Measurements from ENCODE around the gene PKP1.

PKP1 gene

DNA sequence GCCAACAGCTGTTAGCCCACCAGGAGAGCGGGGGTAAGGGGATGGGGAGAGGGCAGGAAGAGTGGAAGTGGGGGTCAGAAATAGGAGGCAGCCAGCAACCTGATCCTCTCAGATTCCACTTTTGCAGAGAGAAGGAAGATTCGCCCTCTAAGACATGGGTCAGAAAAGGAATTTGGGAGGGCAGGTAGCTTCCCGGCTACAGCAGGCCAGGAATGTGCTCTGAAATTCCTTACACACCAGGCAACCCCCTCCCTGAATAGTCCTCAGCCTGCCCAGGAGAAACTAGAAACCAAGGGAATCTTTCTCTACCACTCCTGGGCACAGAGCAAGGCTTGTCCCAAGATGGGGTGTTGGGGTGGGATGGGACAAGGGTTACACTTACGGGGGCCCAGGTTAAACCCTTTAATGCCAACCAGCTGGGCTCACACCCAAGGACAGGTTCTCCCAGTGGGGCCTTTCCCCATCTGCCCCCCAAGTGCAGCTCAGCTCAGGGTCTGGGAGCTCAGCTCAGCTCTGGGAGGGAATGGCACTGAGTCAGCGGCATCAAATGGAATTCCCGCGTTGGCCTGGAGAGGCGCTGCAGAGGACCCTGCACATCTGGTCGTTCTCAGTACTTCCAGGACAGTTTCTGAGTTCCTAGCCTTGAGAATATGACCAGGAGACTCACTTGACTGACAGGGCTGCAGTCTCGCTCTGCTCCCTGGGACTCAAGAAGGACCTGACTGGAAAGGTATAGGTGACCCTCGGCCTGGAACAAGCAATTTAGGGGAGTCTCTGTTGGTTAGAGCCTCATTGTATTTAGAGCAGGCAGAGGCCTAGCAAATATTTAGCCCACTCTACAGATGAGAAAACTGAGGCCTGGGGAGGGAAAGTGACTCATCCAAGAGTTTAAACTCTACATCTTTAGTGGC is 93.4 kb downstream of the PKP1 start:
- DNase-seq = peak in 1 of 2 donors; percentile 28

DNA sequence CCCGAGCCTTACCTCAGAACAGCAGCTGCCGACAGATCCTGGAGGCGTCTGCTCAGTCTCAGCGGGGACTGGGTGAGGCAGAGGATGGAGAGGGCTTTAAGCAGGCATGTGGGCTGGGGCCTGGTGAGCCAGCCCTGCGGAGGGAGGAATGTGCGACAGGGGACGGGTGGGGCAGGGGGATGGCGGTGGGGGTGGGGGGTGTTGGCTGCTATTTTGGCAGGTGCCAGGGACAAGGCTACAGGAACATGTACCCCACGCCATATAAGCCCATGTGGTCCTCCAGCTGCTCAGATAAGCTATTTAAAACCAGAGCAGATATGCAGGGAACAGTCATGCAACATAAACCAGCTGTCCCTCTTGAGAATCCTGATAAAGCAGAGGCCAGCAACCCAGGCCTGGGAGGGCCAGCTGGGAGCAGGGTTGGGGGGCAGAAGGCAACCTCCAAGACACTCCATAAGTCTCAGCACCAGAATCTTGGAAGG is 94.3 kb downstream of the PKP1 start, which contains the start of gene TNNT2:
TNNT2 (minus strand) TSS at position 70 of the 482 bp plus-strand sequence. CDS start 4,426 bp downstream, outside the sequence.
- no peak for DNase-seq

GRCh38 chr1:201378804-201379203 is 95.5 kb downstream of the PKP1 start:
- no peak for DNase-seq

- DNase-seq = no peak
These were observed 96.5 kb downstream of the PKP1 start for GRCh38 chr1:201379733-201380242.

DNA sequence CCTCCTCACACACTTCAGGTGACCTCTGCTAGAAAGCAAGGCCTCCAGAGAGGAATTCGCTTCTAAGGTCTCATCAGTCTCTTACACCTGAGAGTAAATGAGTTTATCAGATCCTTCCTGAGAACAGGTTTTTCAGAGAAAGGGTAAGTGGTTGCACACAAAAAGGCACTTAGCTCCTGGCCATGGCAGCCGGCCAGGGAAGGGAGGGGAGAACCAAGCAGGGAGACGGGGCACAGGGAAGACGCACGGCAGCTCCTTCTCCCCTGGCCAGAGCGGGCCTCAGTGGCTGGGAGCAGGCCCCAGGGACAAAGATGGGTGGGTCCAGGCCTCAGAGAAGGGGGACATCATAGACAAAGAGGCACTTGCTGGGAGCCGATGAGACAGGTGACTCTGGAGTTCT is 97.8 kb downstream of the PKP1 start:
- no peak for DNase-seq
